Uterus (tissue), 4 donors: ENCODE measurements around the gene TCL1B. TPM values are rescaled to one million over a fixed set of nuclear protein-coding genes. Genes with fewer than 3 reads are reported as not detected.

Experiments
- DNase-seq, 2 donors: peaks; one replicate each; pipeline ENCODE4 v3.0.0-alpha.2; 2019 to 2020
- H3K27ac ChIP-seq, 2 donors: fragments of 200-600 bp; sonication (generic); 1 replicate in 1 of 2; 2 replicates in 1 of 2; pipeline ENCODE4 v1.5.1; 2016 to 2018
- H3K27me3 ChIP-seq, 2 donors: fragments of 200-600 bp; sonication (generic); one replicate each; pipeline ENCODE4 v1.5.1; 2018 to 2019; ENCODE audit warnings: control low read depth in 1 of 2
- H3K36me3 ChIP-seq, 2 donors: fragments of 200-600 bp; sonication (generic); one replicate each; pipeline ENCODE4 v1.5.1; 2019; ENCODE audit warnings: control low read depth in 1 of 2
- H3K4me1 ChIP-seq, 2 donors: fragments of 200-600 bp; sonication (generic); one replicate each; pipeline ENCODE4 v1.5.1; 2018 to 2019; ENCODE audit warnings: control low read depth in 1 of 2
- H3K4me3 ChIP-seq, 2 donors: fragments of 200-600 bp; sonication (generic); 1 replicate in 1 of 2; 2 replicates in 1 of 2; pipeline ENCODE4 v1.5.1; 2018 to 2019; ENCODE audit warnings: mild to moderate bottlenecking in 1 of 2
- H3K9me3 ChIP-seq, 2 donors: fragments of 200-600 bp; sonication (generic); one replicate each; pipeline ENCODE4 v1.5.1; 2019; ENCODE audit warnings: control low read depth in 1 of 2
- CTCF ChIP-seq, 4 experiments: fragments of 200-600 bp in 2 of 4; fragments of 450-650 bp in 2 of 4; sonication (generic) in 2 of 4; IDR thresholded peaks; one replicate each; pipeline ENCODE4 v1.5.1; 2016 to 2019; ENCODE audit warnings: antibody characterized with exemption in 4 of 4, mild to moderate bottlenecking in 2 of 4, moderate library complexity in 1 of 4
- POLR2A ChIP-seq, 2 donors: fragments of 450-650 bp; IDR thresholded peaks; one replicate each; pipeline ENCODE4 v1.6.1; 2016; ENCODE audit warnings: antibody characterized with exemption in 2 of 2, mild to moderate bottlenecking in 1 of 2, moderate library complexity in 1 of 2
- intact Hi-C: fragments of 100-400 bp; cut with DNase I; formaldehyde crosslinking; loops from one replicate; pipeline ENCODE4 v1.15.1; 2023; ENCODE audit warnings: low total_unique reads
- total RNA-seq, 4 donors: library from RNA; depleted of rRNA in 3 of 4; stranded (reverse); fragments of >200 nt in 3 of 4; gene quantifications; one replicate each; pipeline versions ENCODE4 v1.1.0 to v1.2.4, GENCODE V29; 2014 to 2023
- donor health status: DM: yes; HTN: yes; CAD: no.

Gene TCL1B
- total RNA-seq, 4 donors from 2014 or later: 0.28 TPM; not detected in 3

- Histone ChIP-seq H3K27ac (no peak overlapping the region), H3K27me3 (no peaks in the 10 kb centered on the region), H3K4me3 (no peak overlapping the region), H3K4me1 (no peaks in the 10 kb centered on the region), H3K9me3 (no peaks in the 10 kb centered on the region), H3K36me3 (no peaks in the 10 kb centered on the region)
- TF ChIP-seq CTCF (IDR thresholded peaks at IDR 0.05): no peak
- no peak for TF ChIP-seq POLR2A (IDR thresholded peaks at IDR 0.05)
- intact Hi-C loops: no loop called here
- DNase-seq: no peak
Observed at GRCh38 chr14:95707327-95707726, 21.1 kb downstream of the TCL1B start.

- H3K36me3 ChIP-seq: no peaks in the 10 kb centered on the region
- H3K4me3 ChIP-seq: no peak overlapping the region
- H3K4me1 ChIP-seq: no peaks in the 10 kb centered on the region
- TF ChIP-seq POLR2A (IDR thresholded peaks at IDR 0.05): no peak
- no peak for TF ChIP-seq CTCF (IDR thresholded peaks at IDR 0.05)
- intact Hi-C loops: no loop called here
- H3K9me3 ChIP-seq: no peaks in the 10 kb centered on the region
- DNase-seq: no peak
- no peak overlapping the region for H3K27ac ChIP-seq
- H3K27me3 ChIP-seq: peaks cover 0 to 6% of the 10 kb centered on the region in 2 donors
Observed at GRCh38 chr14:95710106-95710505, 23.9 kb downstream of the TCL1B start.

GRCh38 chr14:95711476-95712176 lies 25.4 kb downstream of the TCL1B start:
- no peaks in the 10 kb centered on the region for H3K4me1 ChIP-seq
- no peaks in the 10 kb centered on the region for H3K36me3 ChIP-seq
- no peak overlapping the region for H3K4me3 ChIP-seq
- intact Hi-C loops: no loop called here
- H3K27me3 ChIP-seq: peaks cover 0 to 6% of the 10 kb centered on the region in 2 donors
- no peak overlapping the region for H3K27ac ChIP-seq
- DNase-seq: no peak
- no peaks in the 10 kb centered on the region for H3K9me3 ChIP-seq
- no peak for TF ChIP-seq CTCF (IDR thresholded peaks at IDR 0.05)

- DNase-seq: no peak
- intact Hi-C loops: no loop called here
- Histone ChIP-seq H3K9me3 (no peaks in the 10 kb centered on the region), H3K36me3 (no peaks in the 10 kb centered on the region), H3K27ac (no peak overlapping the region), H3K4me3 (no peak overlapping the region), H3K27me3 (peaks cover 0 to 6% of the 10 kb centered on the region in 2 donors), H3K4me1 (no peaks in the 10 kb centered on the region)
- TF ChIP-seq CTCF (IDR thresholded peaks at IDR 0.05): no peak
- TF ChIP-seq POLR2A (IDR thresholded peaks at IDR 0.05): no peak
Observed at GRCh38 chr14:95712398-95712797, 26.2 kb downstream of the TCL1B start.

- Histone ChIP-seq H3K27ac (no peak within 1 kb of the TSS), H3K9me3 (no peaks in the 10 kb centered on the region), H3K4me1 (no peaks in the 10 kb centered on the region), H3K27me3 (peaks cover 0 to 6% of the 10 kb centered on the region in 2 donors), H3K36me3 (no peaks in the 10 kb centered on the region), H3K4me3 (no peak within 1 kb of the TSS)
- TF ChIP-seq CTCF (IDR thresholded peaks at IDR 0.05): no peak
- TF ChIP-seq POLR2A (IDR thresholded peaks at IDR 0.05): no peak
- DNase-seq: no peak
- intact Hi-C loops: no loop called here
Observed at GRCh38 chr14:95713596-95714371, 27.6 kb downstream of the TCL1B start, which contains the start of gene TCL1A. Gene TCL1A, minus strand, starts transcription at chr14:95714125. Its CDS starts 59 bp downstream, at chr14:95714066.
